HG03097 (cell line): ENCODE results near the gene PBX3.

Experiments used
- ATAC-seq: cut with Tn5 transposase; IDR thresholded peaks from one replicate; pipeline ENCODE4 v1.9.1; 2021; ENCODE audit not compliant: unreplicated experiment, low FRiP score

PBX3 gene

DNA sequence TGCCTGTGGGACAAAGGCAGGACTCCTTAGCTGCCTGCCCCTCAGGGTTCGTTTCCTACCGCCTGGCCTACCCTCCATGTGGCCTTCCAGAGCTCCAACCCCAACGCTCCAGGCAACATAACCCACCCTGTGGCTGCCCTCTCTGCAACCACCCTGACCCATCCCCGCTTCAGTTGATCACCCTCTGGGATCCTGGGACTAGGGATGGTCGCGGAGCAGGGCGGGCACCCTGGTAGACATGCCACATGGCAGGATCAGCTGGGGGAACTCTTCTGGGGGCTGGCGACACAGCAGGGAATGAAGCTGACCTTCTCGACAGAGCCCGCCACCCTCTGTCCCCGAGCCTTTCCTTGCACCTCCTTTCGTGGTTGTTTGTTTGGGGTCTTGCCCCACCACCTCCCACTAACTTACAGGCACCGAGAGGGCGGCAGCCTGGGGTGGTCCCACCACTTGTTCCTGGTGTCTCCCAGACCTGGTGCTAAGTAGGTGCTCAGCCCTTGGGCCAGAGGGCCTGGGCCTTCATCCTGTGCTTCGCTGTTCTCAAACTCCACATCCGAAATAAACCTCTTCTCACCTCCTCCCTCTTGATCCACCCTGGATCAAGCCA is 243.1 kb downstream of the PBX3 start:
- ATAC-seq: no peak

DNA sequence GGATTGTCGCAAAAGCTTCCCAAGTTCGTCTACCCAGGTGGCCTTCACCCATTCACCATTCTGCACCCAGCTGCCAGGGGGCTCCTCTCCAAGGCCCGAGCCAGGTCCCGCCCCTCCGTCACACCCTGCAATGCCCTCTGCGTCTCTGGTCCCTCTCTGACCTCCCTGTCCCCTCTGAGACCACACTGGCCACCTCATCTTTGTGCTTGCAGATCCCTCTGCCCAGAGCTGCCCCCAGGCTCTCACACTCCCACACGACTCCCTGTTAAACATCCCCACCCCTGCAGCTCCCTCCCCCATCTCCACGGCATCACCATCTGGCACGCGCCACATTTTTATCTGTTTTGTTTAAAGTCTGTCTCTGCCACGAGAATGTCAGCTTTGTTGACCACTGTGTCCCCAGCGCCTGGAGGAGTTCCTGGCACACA is 243.6 kb downstream of the PBX3 start:
- no peak for ATAC-seq

DNA sequence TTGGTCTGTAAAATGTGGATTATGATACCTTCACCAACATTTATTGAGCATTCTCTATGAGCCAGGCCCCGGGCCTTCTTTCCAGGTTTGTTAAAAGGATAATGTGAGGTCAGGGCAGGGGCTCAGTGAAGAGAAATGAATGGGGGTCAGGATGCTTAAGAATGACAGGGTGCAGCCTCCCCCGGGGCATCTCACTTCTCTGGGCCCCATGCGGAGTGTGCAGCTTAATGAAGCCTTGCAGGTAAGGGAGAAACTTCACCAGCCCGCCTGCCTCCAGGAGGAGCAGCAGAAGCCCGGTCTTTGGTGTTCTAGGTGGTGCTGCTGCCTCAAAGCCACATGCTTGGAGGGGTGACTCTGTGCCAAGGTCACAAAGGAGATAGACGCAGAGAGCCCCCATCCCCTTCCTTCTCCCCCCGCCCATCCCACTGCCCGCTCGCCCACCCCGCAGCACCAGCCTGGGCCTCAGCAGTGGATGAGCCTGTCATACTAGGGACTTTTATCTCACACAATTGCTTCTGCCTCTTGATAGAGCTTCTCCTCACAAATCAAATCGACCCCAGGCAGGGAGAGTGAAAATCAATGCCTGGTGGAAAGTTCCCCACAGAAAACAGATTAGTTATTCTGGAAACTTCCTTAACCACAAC is 244.8 kb downstream of the PBX3 start:
- ATAC-seq: no peak

DNA sequence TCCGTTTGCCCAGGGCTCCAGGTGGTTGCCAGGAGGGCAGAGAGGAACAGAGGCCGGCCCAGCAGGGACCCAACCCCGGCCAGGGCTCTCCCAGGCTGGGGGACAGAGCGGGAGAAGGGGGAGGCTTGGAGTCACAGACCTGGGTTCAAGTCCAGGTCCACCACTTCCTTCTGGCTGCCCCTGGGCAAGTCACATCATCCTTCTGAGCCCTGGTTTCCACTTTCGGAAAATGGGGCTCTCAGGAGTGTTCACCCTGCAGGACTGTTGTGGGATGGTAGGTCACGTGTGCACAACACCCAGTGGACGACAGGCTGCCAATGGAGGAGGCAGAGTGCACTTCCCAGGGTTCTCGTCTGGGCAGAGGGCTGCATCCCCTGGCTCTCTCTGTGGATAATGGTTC is 245.4 kb downstream of the PBX3 start:
- no peak for ATAC-seq

DNA sequence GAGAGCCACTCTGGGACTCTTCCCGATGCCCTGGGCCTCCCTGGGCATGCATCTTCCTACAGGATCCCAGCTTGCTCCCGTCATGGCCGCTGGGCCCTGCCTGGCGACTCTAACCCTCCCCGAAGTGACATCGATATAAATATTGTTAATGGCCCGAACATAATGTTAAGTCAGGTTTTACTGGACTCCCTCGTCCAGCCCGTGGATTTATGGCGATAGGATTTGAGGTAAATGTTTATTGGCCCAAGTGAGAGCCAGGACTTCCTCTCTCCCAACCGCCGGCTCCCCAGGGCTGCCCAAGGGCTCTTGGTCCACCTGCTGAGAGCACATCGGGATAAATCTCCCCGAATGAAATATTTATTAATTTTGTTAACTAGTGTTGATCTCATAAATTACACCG is 246.3 kb downstream of the PBX3 start:
- no peak for ATAC-seq

DNA sequence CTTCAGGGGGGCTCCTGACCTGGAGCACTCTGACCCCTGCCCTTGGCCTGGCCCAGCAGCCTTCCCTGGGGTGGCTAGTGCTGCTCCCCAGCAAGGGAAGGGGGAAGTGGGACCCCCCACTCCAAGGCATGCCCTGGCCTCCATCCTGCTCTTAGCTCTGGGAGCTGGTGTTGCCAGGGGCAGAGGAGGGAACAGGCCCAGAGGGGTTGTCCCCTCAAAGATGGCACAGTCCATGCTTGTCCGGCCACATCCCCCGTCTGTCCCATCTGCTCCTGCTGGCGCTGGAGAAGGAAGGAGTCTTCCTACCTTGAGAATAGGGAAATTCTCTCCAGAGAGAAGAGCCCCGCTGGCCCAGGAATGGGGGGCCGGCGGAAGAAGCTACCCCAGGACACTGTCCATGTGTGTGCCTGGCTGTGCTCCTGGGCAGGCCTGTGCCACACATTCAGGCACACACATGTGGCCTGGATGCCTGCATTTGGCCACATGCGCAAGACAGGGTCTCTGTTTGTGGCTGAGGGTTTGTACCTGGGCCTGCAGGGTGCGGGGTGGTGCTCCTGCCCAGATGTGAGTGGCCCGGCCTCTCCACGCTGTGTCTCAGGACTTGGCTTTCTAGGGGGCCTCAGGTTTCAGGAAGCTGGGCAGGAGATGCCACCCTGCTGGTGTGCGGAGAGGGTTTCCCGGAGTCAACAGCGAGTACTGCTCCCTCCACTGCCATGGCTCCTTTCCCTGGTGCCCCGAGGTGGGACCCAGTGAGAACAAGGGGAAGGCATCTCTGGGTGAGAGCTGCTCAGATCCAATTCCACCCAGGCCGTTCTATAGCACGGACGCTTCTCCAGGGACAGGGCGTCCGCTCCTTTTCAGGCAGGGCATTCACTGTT is 247.1 kb downstream of the PBX3 start:
- no peak for ATAC-seq

DNA sequence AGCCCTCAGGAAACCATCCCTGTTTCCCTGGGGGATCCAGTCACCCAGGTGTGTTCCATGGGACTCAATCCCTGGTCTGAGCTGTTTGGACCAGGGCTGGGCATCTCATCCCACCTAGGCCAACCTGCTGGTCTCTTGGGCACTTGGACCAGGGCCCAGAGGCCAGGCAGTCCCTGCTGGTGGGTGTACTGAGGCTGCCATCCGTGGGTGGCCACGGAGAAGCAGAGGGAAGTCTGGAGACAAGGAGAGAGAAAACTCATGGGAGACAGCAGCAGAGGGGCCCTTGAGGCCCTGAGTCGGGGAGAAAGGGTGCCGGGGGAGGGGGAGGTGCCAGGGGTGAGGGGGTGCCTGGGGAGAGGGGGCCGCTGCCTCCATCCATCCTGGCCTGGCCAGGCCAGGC is 247.8 kb downstream of the PBX3 start:
- ATAC-seq: no peak

DNA sequence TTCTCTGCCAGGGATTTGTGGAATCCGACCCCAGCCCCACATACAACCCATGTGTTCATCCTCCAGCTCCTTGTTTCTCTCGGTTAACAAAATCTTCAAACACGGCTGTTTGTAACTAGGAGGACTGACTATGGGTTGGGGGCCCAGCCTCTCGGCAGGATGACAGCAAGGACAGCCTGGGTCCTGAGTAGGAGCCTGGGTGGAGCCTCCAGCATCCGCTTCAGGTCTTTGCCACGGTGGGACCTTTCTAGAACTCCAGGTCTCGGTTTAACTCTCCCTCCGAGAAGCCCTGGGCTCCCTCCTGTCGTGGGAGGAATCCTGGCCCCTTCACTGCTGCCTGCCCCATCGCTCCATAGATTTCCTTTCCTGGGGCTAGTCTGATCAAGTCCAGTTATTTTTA is 248.5 kb downstream of the PBX3 start:
- no peak for ATAC-seq

DNA sequence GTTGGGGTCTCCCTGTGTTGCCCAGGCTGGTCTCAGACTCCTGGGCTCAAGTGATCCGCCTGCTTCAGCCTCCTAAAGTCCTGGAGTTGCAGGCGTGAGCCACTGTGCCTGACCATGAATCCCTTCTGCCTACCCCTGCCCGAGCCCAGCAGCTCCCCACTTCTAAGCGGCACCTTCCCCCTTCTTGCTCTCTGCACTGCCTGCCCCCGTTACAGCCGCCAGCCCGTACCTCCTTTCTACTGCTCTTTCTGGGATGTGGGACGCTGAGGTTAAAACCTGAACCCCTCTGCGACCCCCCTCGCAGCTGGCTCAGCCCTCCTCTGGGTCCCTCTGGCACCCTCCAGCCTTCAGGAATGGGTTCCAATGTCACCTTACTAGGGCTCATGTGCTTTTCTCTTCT is 249.6 kb downstream of the PBX3 start:
- no peak for ATAC-seq

DNA sequence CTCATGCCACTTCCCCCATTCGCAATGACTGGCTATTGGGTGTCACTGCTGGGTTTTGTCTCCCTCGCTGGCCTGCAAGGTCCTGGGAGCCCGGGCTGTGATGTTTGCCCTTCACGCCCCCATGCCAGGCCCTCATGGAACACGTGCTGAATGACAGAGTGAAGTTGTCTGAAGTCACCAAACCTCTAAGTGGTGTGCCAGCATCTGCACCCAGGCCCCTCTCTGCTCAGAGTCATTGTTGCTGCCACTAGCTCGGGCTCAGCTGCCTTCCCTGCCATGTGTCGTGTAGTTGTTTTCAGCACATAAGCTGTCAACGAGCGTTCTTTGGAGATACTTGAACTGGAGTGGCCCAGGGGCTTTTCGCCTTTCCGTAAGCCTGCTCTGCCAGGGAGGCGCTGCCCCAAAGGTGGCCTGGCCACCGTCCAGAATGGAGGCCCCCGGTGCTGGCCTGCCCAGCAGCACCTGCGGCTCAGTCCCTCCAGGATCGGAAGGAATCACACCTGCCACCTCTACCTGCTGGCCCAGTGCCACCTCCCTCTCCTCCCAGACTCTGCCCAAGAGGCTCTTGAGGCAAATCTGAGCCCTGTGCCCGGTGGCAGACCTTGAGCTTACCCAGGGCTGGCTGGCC is 250.1 kb downstream of the PBX3 start:
- no peak for ATAC-seq

DNA sequence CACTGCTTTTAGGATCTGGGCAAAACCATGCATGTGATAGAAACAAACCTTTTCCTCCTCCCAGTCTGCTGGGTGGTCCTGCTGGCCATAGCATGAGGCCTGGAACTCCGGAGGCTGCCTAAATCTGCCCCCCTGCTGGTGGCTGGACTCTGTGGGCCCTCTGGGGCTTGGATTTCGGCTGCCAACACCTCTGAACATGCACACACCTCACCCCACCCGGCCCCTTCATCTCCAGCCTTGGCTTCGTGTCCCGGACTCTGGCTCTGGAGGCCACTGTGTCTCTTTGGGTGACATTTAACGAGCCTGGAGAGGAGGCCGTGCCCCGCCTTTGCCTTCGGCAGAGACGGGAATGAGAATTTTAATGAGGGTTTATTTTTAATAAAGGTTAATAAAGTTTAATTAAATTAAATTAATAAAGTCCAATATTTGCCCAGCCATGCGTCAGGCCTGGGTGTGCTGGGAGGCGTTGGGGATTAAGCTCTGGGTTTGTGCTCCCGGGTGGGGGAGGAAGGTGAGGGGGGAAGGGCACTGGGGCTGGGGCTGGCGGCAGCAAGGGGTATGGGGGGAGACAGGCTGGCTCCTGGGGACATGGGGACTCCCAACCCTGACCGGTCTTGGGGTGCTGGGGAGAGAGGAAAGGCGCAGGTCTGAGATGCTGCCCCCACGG is 251.8 kb downstream of the PBX3 start:
- ATAC-seq: no peak

DNA sequence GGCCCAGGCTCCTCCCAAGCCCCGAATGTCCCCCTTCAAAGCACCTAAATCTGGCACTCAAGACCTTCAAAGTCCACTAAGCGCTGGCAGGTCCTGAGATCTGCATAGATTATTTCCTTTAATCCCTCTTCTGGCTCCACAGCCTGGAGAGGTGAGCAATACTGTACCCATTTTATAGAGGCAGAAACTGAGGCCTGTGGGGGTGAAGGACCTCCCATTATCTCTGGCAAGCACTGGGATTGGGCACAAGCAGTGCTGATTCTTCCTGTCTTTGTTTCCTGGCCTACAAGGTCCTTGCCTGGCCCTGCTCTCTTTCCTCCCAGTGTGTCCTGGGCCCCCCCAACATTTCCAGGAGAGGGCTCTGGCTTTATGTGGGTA is 252.3 kb downstream of the PBX3 start:
- ATAC-seq: no peak

DNA sequence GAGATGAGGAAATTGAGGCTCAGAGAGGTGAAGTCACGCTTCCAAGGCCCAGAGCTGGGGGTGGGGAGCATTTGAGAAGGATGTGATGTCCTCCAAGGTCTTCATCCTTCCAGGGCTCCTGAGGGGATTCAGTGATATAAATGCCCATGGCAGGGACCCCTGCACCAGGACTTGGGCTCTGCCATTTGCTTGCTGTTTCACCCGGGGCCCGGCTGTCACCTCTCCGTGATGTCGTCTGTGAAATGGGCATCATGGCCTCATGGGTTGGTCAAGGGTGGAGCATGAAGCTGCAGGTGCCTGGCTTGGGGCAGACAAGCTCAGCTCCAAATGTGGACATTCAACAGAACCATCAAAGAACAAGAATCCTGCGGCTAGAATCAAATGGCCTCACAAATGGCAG is 253.1 kb downstream of the PBX3 start:
- no peak for ATAC-seq

DNA sequence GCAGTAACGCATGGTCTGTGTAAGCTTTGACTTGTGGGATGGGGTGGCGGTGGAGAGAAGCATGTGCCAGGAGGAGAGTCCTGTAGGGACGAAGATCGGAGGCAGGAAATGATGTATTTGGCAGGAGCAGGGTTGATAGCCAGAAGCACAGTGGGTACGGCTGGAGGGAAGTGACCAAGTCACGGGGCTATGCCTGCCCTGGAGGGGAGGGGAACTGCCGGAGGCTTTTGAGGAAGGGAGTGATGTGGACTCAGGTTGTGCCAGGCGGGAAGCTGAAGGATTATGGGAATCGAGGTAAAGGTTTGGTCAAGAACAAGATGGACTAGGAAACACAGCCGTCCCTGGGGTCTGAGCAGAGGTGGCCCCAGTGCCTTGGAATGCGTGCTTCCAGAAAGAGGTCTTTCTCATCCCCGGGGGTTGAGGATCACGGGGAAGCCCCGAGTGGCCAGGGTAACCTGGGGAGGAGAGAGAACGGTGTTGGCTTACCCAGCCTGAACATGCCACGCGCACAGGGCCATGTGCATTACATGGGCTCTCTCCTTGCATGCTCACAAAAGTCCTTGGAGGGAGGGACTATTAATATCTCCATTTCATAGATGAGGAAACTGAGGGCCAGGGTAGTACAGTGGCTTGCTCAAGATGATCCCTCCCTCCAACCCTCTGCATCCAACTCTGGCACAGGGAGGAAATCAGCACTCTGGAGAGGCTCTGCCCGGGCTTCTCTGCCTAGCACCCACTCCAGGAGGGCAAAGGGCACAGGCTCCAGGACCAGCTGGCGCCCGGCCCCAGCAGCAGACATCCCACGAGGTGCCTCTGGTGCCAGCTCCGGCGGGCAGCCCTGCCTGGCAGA is 253.8 kb downstream of the PBX3 start:
- ATAC-seq: no peak

DNA sequence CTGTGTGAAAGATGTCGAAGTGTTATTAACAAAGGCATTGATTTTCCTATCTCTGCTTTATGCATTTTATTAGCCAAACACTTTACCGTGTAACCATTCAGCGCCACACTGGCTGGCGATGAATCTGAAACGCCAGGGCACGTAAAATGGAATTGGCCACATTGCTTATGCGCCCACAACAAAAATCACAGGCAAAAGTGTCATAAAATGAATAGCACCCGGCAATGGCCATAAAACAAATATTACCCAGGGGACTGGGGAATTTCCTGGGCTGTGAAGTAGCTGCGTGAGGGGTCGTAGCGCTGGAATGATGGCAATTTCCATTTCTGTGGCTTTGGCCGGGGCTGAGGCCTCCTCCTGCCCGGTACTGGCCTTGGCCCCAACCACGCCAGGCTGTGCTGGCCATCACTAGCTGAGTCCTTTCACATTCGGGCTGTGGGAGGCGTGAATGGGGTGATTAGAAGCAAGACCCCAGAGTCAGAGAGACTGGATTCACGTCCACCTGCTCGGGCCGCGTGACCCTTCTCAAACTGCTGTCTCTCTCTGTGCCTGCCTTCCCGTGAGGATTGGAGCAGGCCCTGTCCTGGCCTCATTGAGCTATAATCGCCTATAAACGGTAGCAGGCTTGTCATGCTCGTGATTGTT is 254.5 kb downstream of the PBX3 start:
- no peak for ATAC-seq

DNA sequence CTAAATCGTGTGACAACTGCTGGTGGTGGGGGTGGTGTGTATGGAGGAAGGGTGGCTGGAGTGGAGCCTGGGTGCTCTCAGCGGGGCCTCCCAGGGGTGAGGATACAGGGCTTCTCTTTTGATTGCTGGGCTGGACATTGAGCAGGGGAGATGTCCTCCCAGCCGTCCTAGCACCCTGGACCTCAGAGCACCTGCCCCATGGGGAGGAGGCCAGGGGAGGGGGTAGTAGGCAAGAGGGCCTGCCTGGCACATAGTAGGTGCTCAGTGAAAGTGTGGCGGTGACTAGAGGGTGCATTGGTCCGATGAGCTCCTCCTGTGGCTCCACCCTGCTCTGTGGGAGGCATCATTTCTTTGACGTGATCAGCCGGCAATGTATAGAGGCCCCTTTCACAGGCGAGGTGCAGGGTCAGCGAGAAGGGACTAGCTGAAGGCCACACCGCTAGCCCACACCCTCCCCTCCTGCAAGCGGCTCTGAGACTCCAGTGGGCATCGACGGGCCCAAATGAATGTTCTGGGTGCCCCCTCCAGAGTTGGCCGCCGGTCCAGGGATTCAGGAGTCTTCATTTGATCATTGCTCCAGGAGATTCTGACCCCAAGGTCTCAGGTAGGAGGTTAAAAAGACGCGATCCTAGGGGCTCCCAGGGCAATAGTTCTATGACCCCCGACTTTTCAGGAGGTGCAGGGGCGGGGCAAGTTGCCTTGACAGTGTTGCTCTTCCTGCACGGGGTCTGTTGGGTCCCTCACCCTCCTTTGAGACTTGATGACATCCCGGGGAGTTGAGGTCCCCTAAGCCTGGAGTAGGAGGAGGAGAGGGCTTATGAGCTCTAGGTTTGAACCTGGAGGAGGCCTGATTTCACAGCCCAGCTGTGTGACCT is 255.5 kb downstream of the PBX3 start:
- no peak for ATAC-seq

DNA sequence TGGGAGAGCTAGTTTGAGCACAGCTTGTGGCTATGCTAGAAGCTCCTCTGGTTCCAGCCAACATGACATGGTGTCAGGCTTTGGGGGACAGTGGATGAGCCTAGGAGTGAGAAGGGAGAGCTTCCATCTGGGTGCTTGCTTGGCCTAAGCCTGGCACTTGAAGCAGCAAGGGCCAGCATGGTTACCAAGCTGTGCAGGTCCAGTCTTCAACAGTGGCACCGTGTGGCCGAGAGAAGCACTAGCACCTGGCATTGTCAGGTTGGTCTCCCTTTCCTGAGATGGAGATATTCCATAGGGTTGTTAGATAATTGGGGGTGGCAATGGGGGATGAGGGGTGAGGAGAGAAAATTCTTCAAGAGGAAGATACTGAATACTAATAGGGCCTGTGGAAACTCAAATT is 261.9 kb downstream of the PBX3 start:
- ATAC-seq: no peak

DNA sequence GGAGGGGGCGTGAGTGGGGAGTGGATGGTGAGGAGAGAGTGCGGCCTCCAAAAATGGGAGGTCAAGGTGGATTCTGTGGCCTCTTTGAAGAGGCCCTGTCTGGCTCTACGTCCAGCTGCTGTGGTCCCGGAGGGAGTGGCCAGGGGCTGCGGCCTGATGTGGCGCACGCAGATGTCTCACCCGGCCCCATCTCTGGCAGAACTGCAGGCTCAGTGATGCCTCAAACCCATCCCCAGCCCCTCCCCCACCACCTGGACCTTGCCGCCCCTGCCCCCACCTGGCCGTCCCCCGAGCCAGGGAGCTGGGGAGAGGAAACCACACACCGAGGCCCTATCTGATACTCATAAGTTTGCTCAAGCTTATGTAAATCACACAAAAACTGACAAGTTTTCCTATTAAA is 267.6 kb downstream of the PBX3 start:
- no peak for ATAC-seq

DNA sequence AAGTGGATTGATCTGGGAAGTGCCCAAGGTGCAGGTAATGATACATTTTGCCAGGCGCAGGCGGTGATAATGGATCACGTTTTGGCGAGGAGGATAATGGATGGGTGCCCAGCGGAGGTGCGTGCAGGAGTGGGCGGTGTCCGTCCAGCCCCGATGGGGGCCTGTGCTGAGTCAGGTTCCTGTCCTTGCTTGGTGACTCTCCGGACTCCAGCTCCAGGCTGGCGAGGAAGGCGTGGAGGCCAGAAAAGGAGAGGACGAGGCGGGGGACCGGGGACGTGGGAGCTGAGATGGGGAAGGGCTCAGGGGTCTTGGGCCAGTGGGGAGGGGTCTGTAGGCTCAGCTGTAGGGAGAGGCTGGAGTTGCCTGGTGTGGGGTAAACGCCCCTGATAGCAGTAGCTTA is 268.3 kb downstream of the PBX3 start:
- no peak for ATAC-seq
